ENCODE measurements around the gene PIEZO1. TPM values are rescaled to one million over a fixed set of nuclear protein-coding genes. Genes with fewer than 3 reads are reported as not detected.

PIEZO1 gene
- total RNA-seq, 4 donors from 2014 or later, result 196 to 281 (median 206) TPM

DNA sequence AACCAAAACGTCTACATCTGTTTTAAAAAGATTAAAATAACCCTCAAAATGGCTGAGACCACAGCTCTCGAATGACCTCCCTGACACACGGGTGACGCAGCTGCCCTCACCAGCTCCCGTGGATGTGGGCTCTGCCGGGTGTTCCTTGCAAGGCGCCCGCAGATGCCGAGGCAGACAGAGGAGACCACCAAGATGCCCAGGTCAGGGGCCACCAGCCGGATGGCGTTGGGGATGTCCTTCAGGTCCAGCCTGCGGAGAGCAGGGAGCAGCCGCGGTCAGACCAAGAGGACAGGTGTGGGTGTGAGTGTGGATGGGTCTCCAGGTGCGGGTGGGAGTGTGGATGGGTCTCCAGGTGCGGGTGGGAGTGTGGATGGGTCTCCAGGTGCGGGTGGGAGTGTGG lies 43.7 kb downstream of the PIEZO1 start:
- TF ChIP-seq, protein P1, sequence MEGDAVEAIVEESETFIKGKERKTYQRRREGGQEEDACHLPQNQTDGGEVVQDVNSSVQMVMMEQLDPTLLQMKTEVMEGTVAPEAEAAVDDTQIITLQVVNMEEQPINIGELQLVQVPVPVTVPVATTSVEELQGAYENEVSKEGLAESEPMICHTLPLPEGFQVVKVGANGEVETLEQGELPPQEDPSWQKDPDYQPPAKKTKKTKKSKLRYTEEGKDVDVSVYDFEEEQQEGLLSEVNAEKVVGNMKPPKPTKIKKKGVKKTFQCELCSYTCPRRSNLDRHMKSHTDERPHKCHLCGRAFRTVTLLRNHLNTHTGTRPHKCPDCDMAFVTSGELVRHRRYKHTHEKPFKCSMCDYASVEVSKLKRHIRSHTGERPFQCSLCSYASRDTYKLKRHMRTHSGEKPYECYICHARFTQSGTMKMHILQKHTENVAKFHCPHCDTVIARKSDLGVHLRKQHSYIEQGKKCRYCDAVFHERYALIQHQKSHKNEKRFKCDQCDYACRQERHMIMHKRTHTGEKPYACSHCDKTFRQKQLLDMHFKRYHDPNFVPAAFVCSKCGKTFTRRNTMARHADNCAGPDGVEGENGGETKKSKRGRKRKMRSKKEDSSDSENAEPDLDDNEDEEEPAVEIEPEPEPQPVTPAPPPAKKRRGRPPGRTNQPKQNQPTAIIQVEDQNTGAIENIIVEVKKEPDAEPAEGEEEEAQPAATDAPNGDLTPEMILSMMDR (IDR thresholded peaks at IDR 0.05), result no peak
- TF ChIP-seq POLR2A (IDR thresholded peaks at IDR 0.05), result no peak
- no peak overlapping the region for H3K4me3 ChIP-seq (ENCODE audit: low read depth, poor library complexity, severe bottlenecking)
- 87 to 90% methylated on average over 17 of the region's 17 CpGs for WGBS, 2 donors
- DNase-seq (ENCODE audit: low spot score in 2 of 2), result no peak
- intact Hi-C loops (cut with DNase I; ENCODE audit: low total_unique reads), result no loop called here

DNA sequence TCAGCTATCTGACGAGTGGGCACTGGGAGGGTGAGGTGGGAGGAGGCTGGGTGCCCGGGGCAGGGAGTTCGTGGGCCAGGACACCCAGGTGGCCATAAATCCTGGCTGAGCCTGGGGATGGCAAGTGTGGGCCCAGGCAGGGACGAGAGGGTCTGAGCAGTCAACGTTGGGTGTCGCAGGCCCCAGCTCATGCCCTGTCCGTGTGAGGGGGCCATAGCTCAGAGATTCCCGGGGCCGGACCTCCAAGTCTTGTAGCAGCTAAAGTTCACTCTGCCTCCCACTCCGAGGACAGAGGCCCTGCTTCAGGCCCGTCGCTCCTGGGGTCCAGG lies 44.3 kb downstream of the PIEZO1 start:
- DNase-seq (ENCODE audit: low spot score in 2 of 2), result no peak
- WGBS, 2 donors, result 83 to 95% methylated on average over 6 to 10 of the region's 12 CpGs
- TF ChIP-seq, protein P1 (IDR thresholded peaks at IDR 0.05), result no peak
- no peak for TF ChIP-seq POLR2A (IDR thresholded peaks at IDR 0.05)
- intact Hi-C loops (cut with DNase I; ENCODE audit: low total_unique reads), result no loop called here
- no peak overlapping the region for H3K4me3 ChIP-seq (ENCODE audit: low read depth, poor library complexity, severe bottlenecking)

DNA sequence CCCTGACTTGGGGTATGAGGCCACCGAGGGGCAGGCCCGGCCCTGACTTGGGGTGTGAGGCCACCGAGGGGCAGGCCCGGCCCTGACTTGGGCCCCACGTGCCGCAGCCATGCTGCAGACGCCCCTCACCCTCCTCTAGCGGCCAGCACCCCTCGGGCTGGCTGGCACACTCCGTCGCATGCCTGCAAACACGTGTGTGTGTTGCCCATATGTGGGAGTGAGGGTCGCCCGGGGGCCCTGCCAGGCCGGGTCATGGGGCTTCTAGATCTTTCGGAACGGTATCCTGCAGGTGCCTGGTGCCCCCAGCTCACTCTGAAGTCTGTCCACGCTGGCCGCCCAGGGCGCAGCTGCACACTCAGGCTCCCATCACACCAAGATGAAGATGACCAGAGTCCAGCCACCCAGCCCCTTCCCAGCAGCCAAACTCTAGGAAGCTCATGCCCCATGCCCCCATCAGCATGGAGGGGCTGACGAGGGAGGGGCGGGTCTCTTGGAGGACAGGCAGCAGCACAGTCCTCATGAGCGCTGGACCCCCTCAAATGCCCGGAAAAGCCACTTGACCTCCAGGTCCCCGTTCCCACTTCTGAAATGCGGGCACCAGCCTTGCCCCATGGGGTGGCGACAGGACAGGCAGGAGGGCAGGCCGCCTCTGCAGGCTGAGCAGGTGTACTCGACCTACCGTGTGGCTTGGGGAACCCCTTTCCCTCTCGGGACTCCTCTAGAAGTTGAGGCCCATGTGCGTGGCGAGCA lies 44.9 kb downstream of the PIEZO1 start:
- no peak overlapping the region for H3K4me3 ChIP-seq (ENCODE audit: low read depth, poor library complexity, severe bottlenecking)
- no peak for DNase-seq (ENCODE audit: low spot score in 2 of 2)
- intact Hi-C loops (cut with DNase I; ENCODE audit: low total_unique reads), result loop anchor here (5.0 kb wide), 1 partner anchor 47 kb away; the partner anchor contains the start of gene PIEZO1
- WGBS, 2 donors, result 87 to 93% methylated on average over 22 of the region's 33 CpGs
- no peak for TF ChIP-seq POLR2A (IDR thresholded peaks at IDR 0.05)
- TF ChIP-seq, protein P1 (IDR thresholded peaks at IDR 0.05), result no peak

DNA sequence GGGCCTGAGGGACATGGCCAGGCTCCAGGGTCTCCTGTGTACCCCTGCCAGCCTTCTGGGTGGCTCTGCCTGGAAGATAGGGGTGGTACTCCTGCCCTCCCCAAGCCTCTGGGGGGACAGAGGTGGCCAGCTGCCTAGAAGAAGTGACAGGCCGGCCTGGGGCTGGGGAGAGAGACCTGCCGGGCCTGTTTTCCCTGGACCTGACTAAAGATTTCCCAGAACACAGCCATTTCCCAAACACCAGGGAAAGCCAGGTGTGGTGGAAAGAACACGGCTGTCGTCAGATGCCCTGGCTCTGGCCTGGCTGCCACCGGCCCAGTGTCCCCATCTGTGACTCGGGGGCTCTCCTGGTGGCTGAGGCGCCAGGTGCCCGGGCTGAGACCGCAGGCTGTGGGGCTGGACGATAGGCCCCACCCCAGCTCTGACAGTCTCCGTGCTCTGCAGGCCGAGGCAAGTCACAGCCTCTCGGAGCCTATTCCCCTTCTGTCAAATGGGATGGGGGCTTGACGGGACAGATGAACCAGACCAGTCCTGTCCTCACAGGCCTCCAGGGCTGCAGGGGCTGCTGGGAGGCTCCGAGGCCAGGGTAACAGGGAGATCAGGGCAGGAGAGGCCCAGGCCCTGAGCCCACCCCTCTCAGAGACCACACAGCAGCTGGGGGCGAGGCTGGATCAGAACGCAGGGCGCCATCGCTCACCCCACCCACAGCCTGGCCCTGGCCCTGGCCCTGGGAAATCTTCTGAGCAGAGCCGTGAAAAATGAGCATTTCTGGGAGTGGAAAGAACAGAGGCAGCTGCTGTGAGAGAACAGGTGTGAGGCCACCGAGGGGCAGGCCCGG lies 45.7 kb downstream of the PIEZO1 start:
- WGBS, 2 donors, result 65 to 73% methylated on average over 9 to 22 of the region's 22 CpGs
- intact Hi-C loops (cut with DNase I; ENCODE audit: low total_unique reads), result loop anchor here (5.0 kb wide), 1 partner anchor 48 kb away; the partner anchor contains the start of gene PIEZO1
- DNase-seq (ENCODE audit: low spot score in 2 of 2), result no peak
- TF ChIP-seq POLR2A (IDR thresholded peaks at IDR 0.05), result no peak
- TF ChIP-seq, protein P1 (IDR thresholded peaks at IDR 0.05), result no peak
- H3K4me3 ChIP-seq (ENCODE audit: low read depth, poor library complexity, severe bottlenecking), result no peak overlapping the region

DNA sequence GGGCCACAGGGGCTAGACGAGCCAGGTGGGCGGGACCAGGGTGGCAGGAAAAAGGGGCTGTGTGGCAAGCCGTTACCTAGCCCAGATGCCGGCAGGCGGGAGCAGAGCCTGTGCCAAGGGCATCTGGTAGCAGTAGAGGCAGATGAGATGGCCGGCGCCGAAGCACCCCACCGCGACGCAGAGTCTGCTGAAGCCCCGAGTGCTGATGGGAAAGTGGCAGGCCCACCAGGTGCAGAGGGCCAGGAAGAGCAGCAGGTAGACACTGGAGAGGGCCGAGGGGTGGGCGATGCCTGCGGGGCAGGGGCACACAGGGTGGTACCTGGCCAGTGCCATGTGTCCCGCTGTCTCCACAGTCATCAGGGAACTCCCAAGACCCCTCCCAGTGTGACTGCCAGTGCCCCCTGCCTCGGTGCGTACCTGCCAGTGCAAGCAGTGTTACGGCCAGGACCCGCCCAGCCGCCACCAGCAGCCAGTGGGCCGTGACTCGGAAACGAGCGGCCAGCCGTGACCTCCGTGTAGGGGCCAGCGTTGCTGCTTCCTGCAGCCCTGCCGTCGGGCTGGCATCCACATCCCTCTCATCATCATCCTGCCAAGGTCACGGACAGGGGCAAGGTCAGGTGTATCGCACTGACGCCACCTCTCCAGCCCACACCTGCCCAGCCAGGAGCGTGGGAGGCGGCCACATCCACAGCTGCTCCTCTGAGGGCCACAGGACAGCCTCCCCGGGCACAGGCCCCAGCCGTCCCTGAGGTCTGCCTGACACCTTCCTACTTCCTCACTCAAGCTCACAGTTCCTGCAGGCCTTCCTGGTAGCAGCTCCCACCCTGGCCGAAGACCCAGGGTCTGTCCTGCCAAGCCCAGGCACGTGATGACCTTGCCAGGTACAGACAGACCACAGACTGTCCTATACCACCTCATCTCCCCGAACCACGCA lies 46.6 kb downstream of the PIEZO1 start:
- no peak for TF ChIP-seq POLR2A (IDR thresholded peaks at IDR 0.05)
- TF ChIP-seq, protein P1 (IDR thresholded peaks at IDR 0.05), result no peak
- intact Hi-C loops (cut with DNase I; ENCODE audit: low total_unique reads), result loop anchor here (5.0 kb wide), 1 partner anchor 49 kb away; the partner anchor contains the start of gene PIEZO1
- no peak overlapping the region for H3K4me3 ChIP-seq (ENCODE audit: low read depth, poor library complexity, severe bottlenecking)
- no peak for DNase-seq (ENCODE audit: low spot score in 2 of 2)
- 80 to 85% methylated on average over 35 to 41 of the region's 41 CpGs for WGBS, 2 donors

All from lower leg skin (tissue), 4 donors.